GM12892 (cell line): ENCODE measurements around the gene SLC27A5.

Experiments
- POLR2A ChIP-seq: IDR thresholded peaks from 2 replicates; pipeline ENCODE4 v1.6.1; 2011; ENCODE audit warnings: low read depth, low read length, control low read depth
- POLR2AphosphoS5 ChIP-seq: IDR thresholded peaks from 2 replicates; pipeline ENCODE4 v1.6.1; 2011; ENCODE audit warnings: low read depth, low read length, control low read depth
- TAF1 ChIP-seq: IDR thresholded peaks from 2 replicates; pipeline ENCODE4 v1.6.1; 2011; ENCODE audit warnings: low read depth, mild to moderate bottlenecking, control low read depth, low read length, borderline replicate concordance

GRCh38 chr19:58519087-58519354 is 7.2 kb upstream of the SLC27A5 start:
- TF ChIP-seq POLR2A (no peak), POLR2AphosphoS5 (0 out of 2 replicates have a peak, but pooled peaks have one; percentile 1), TAF1 (no peak)
